LNCaP clone FGC (cell line): ENCODE data around the gene NPIPB6.

ENCODE experiments used
- DNase-seq: peaks from one replicate; pipeline ENCODE4 v3.0.0-alpha.2; 2011; ENCODE audit warnings: low read depth
- H3K4me3 ChIP-seq: 2 replicates; pipeline ENCODE4 v1.5.1; 2011; ENCODE audit warnings: mild to moderate bottlenecking, low read depth, low read length, control low read depth
- CTCF ChIP-seq: IDR thresholded peaks from 2 replicates; pipeline ENCODE4 v1.5.1; 2012; ENCODE audit warnings: mild to moderate bottlenecking; ENCODE audit not compliant: control insufficient read depth, insufficient read depth; ENCODE audit errors: extremely low read depth

The NPIPB6 gene

GRCh38 chr16:28311913-28312312, 51.4 kb downstream of the NPIPB6 start:
- DNase-seq = no peak
- no peak overlapping the region for H3K4me3 ChIP-seq
- TF ChIP-seq CTCF = no peak

- no peak for TF ChIP-seq CTCF
- no peak overlapping the region for H3K4me3 ChIP-seq
- DNase-seq = no peak
Measured at GRCh38 chr16:28311413-28311812, 51.9 kb downstream of the NPIPB6 start.

- DNase-seq = no peak
- H3K4me3 ChIP-seq = no peak overlapping the region
- TF ChIP-seq CTCF = no peak
Measured at GRCh38 chr16:28310796-28311195, 52.5 kb downstream of the NPIPB6 start.

GRCh38 chr16:28309811-28310311, 53.4 kb downstream of the NPIPB6 start:
- no peak for TF ChIP-seq CTCF
- DNase-seq = no peak
- no peak overlapping the region for H3K4me3 ChIP-seq

- TF ChIP-seq CTCF = no peak
- no peak overlapping the region for H3K4me3 ChIP-seq
- DNase-seq = no peak
Measured at GRCh38 chr16:28308794-28309584, 54.3 kb downstream of the NPIPB6 start.

DNA sequence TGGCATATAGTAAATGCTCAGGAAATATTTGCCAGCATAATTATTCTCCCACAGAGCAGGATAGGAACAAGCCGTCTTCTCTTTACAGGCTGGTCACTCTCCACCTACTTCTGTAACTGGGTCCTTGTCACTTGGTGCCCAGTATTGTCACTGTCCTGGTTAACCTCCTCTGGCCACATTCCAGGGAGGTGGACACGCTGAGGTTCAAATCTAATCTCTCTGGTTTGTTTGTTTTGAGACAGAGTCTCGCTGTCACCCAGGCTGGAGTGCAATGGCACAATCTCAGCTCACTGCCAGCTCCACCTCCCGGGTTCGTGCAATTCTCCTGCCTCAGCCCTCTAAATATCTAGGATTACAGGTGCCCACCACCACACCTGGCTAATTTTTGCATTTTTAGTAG, 55.4 kb downstream of the NPIPB6 start:
- no peak for TF ChIP-seq CTCF
- DNase-seq = no peak
- H3K4me3 ChIP-seq = no peak overlapping the region

DNA sequence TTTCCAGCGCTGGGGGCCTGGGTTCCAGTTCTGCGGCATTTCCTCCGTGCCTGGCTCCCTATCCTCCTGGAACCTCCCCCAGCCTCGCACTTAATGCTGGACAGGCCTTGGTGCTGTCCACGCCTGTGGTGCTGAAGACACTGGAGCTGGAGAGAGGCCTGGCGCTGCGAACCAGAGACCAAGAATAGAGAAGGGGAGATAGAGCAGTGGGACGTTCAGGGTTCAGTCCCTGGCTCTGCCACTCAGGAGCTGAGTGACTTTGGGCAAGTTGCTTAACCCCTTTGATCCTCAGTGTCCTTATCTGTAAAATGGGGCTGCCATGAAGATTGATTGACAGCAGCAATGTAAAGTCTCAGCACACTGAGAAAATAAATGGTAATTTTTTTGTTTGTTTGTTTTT, 59.1 kb downstream of the NPIPB6 start:
- no peak for TF ChIP-seq CTCF
- no peak overlapping the region for H3K4me3 ChIP-seq
- DNase-seq = no peak
